HL-60 (cell line): ENCODE measurements around the gene NEK10.

Experiments
- DNase-seq, 2 experiments: peaks; one replicate each; pipeline ENCODE4 v3.0.0-alpha.2; 2010 to 2020; ENCODE audit warnings: low read depth in 1 of 2, low spot score in 1 of 2
- H3K27ac ChIP-seq: fragments of 250-450 bp; sonication (Bioruptor Pico); replicated peaks from 2 replicates; pipeline ENCODE4 v1.5.1; 2020; ENCODE audit warnings: mild to moderate bottlenecking, moderate library complexity
- H3K27me3 ChIP-seq: fragments of 250-450 bp; sonication (Bioruptor Pico); 2 replicates; pipeline ENCODE4 v1.5.1; 2021; ENCODE audit warnings: mild to moderate bottlenecking, moderate library complexity; ENCODE audit not compliant: insufficient read depth, poor library complexity, severe bottlenecking
- H3K4me3 ChIP-seq: replicated peaks from 2 replicates; pipeline ENCODE4 v1.5.1; 2011; ENCODE audit warnings: mild to moderate bottlenecking, control low read depth, low read length; ENCODE audit not compliant: insufficient read depth
- GABPA ChIP-seq: IDR thresholded peaks from 2 replicates; pipeline ENCODE4 v1.6.1; 2012; ENCODE audit warnings: low read depth
- POLR2AphosphoS5 ChIP-seq: IDR thresholded peaks from 2 replicates; pipeline ENCODE4 v1.6.1; 2012; ENCODE audit warnings: low read depth
- SPI1 ChIP-seq: IDR thresholded peaks from 2 replicates; pipeline ENCODE4 v1.6.1; 2012; ENCODE audit warnings: low read depth, mild to moderate bottlenecking, borderline replicate concordance
- TF ChIP-seq, protein P1 (sequence below): IDR thresholded peaks from 2 replicates; pipeline ENCODE4 v1.6.1; 2012; ENCODE audit warnings: low read depth; ENCODE audit not compliant: insufficient replicate concordance
- TF ChIP-seq, protein P2 (sequence below): IDR thresholded peaks from one replicate; pipeline ENCODE4 v1.5.1; 2011; ENCODE audit warnings: low read length, control low read depth, inconsistent platforms; ENCODE audit not compliant: insufficient read depth

NEK10 gene

GRCh38 chr3:27138562-27138961 lies 230.6 kb downstream of the NEK10 start:
- TF ChIP-seq POLR2AphosphoS5: no peak
- no peak for TF ChIP-seq GABPA
- TF ChIP-seq, protein P1, sequence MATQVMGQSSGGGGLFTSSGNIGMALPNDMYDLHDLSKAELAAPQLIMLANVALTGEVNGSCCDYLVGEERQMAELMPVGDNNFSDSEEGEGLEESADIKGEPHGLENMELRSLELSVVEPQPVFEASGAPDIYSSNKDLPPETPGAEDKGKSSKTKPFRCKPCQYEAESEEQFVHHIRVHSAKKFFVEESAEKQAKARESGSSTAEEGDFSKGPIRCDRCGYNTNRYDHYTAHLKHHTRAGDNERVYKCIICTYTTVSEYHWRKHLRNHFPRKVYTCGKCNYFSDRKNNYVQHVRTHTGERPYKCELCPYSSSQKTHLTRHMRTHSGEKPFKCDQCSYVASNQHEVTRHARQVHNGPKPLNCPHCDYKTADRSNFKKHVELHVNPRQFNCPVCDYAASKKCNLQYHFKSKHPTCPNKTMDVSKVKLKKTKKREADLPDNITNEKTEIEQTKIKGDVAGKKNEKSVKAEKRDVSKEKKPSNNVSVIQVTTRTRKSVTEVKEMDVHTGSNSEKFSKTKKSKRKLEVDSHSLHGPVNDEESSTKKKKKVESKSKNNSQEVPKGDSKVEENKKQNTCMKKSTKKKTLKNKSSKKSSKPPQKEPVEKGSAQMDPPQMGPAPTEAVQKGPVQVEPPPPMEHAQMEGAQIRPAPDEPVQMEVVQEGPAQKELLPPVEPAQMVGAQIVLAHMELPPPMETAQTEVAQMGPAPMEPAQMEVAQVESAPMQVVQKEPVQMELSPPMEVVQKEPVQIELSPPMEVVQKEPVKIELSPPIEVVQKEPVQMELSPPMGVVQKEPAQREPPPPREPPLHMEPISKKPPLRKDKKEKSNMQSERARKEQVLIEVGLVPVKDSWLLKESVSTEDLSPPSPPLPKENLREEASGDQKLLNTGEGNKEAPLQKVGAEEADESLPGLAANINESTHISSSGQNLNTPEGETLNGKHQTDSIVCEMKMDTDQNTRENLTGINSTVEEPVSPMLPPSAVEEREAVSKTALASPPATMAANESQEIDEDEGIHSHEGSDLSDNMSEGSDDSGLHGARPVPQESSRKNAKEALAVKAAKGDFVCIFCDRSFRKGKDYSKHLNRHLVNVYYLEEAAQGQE: no peak
- TF ChIP-seq, protein P2, sequence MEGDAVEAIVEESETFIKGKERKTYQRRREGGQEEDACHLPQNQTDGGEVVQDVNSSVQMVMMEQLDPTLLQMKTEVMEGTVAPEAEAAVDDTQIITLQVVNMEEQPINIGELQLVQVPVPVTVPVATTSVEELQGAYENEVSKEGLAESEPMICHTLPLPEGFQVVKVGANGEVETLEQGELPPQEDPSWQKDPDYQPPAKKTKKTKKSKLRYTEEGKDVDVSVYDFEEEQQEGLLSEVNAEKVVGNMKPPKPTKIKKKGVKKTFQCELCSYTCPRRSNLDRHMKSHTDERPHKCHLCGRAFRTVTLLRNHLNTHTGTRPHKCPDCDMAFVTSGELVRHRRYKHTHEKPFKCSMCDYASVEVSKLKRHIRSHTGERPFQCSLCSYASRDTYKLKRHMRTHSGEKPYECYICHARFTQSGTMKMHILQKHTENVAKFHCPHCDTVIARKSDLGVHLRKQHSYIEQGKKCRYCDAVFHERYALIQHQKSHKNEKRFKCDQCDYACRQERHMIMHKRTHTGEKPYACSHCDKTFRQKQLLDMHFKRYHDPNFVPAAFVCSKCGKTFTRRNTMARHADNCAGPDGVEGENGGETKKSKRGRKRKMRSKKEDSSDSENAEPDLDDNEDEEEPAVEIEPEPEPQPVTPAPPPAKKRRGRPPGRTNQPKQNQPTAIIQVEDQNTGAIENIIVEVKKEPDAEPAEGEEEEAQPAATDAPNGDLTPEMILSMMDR: no peak
- no peak for TF ChIP-seq SPI1
- no peak for DNase-seq
- H3K27me3 ChIP-seq: no peaks in the 10 kb centered on the region
- no peak overlapping the region for H3K27ac ChIP-seq
- H3K4me3 ChIP-seq: no peak overlapping the region

- H3K27ac ChIP-seq: no peak overlapping the region
- DNase-seq: no peak
Observed at GRCh38 chr3:27138005-27138404, 231.2 kb downstream of the NEK10 start.

GRCh38 chr3:27134171-27134796 lies 234.9 kb downstream of the NEK10 start:
- no peak overlapping the region for H3K4me3 ChIP-seq
- peak; percentile 6 to 60 for DNase-seq
- H3K27me3 ChIP-seq: no peaks in the 10 kb centered on the region
- TF ChIP-seq, protein P2: peak; percentile 75
- TF ChIP-seq GABPA (no peak), SPI1 (peak; percentile 41; the same call in 1 of the 2 replicates)
- H3K27ac ChIP-seq: no peak overlapping the region

More at GRCh38 chr3:27138005-27138404, 231.2 kb downstream of the NEK10 start:
- Histone ChIP-seq H3K27me3 (no peaks in the 10 kb centered on the region), H3K4me3 (no peak overlapping the region)
- TF ChIP-seq GABPA: no peak
- TF ChIP-seq, protein P2: no peak
- TF ChIP-seq SPI1: no peak
- TF ChIP-seq POLR2AphosphoS5: no peak
- TF ChIP-seq, protein P1: no peak

DNA sequence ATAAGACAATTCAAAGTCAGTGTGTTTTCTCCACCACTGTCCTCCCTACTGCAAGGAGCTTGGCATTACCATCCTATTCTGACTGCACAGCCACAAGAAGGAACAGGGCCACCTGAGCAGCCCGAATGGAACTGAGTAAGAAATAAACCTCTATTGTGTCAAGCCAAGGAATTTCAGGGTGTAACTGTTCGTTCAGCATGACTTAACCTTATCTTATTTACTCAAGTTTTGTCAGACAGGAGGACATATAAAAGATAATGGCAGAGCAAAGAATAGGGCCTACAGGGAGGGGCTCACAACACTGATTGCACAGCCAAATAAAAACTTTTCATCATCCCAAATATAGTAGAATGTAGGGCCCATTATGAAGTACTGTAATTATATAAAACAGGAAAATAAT lies 236.1 kb downstream of the NEK10 start:
- H3K4me3 ChIP-seq: no peak overlapping the region
- TF ChIP-seq POLR2AphosphoS5: no peak
- TF ChIP-seq GABPA: no peak
- TF ChIP-seq, protein P2: no peak
- TF ChIP-seq, protein P1: no peak
- no peak for TF ChIP-seq SPI1
- no peak for DNase-seq
- no peaks in the 10 kb centered on the region for H3K27me3 ChIP-seq
- H3K27ac ChIP-seq: no peak overlapping the region
